GM19238 (cell line): Measurements from ENCODE around the gene SMC4.
"Not testable (repeated sequence)": the region's sequence is repeated elsewhere in the genome, so short reads cannot be mapped to it uniquely, and the experiment has no call there.

ENCODE experiments used
- DNase-seq: peaks from one replicate; pipeline ENCODE4 v3.0.0; 2011; ENCODE audit warnings: low spot score; ENCODE audit not compliant: insufficient read length

The SMC4 gene

GRCh38 chr3:160445854-160446253 is 46.4 kb downstream of the SMC4 start:
- no peak for DNase-seq

GRCh38 chr3:160446522-160447056 is 47.1 kb downstream of the SMC4 start:
- DNase-seq = no peak

DNA sequence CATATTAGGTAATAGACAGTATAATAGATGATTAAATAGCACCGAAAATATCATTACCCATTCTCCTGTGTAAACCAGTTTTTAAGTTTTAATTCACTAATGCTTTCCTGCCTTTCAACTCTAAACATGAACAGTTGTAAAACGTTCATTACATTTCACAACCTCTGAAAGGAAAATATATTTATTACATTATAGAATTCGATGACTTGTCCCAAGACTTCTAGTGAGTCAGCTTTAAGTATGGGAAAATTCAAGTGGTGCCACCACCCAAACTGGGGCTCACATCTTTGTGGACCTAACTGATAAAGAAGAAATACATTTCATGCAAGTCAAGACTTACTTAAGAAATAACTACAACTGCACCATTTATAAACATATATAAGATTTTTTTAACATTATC is 48.1 kb downstream of the SMC4 start:
- DNase-seq = no peak

GRCh38 chr3:160448845-160449635 is 49.6 kb downstream of the SMC4 start:
- no peak for DNase-seq

- DNase-seq = peak; percentile 99
Measured at GRCh38 chr3:160449636-160450598, 50.5 kb downstream of the SMC4 start, which contains the start of gene TRIM59. TSS of gene TRIM59 (minus strand) at chr3:160449786. CDS start at chr3:160439183, 10,603 bp downstream.

DNA sequence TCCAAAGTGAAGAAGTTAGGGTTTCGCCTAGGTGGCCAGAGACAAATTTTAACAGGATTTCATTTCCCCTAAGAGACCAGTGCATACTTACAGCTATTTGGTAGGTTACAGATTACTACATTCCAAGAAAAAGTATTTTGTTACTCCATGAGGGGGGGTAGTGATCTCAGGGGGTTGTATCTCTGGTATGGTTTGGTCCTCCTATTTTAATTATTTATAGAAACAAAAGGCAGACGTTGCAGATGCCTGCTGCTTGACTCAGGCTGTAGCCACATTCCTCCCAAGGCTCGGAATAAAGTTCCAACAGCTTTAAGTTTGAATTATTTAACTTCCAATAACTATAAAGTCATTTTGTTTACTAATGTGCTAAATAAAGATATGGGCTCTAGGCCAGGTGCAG is 51.4 kb downstream of the SMC4 start:
- DNase-seq = no peak

DNA sequence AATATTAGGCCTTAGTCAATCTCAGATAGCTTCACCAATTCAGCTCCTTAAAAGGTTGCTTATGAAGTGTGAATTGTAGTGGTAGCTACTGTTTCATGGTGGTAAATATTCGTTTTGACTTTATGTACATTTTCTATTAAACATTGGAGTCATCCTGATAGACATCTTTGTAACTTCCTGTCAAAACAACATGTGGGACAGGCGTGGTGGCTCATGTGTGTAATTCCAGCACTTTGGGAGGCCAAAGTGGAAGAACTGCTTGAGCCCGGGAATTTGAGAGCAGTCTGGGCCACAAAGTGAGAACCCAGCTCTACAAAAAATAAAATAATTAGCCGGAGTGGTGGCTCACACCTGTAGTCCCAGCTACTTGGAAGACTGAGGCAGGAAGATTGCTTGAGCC is 52.2 kb downstream of the SMC4 start:
- DNase-seq = no peak

DNA sequence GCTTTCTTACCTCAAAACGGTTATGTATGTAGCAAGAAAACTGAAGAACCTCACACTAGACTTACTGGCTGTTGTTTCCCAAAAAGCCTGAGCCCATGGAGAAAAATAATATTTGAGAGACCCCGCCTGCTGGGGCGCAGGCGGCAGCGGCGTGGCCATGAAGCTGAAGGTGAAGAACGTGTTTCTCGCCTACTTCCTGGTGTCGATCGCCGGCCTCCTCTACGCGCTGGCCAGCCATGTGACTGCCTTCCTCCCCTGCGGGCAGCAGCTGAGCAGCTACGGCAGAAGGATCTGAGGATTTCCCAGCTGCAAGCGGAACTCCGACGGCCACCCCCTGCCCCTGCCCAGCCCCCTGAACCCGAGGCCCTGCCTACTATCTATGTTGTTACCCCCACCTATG is 52.8 kb downstream of the SMC4 start:
- not testable (repeated sequence) for DNase-seq

DNA sequence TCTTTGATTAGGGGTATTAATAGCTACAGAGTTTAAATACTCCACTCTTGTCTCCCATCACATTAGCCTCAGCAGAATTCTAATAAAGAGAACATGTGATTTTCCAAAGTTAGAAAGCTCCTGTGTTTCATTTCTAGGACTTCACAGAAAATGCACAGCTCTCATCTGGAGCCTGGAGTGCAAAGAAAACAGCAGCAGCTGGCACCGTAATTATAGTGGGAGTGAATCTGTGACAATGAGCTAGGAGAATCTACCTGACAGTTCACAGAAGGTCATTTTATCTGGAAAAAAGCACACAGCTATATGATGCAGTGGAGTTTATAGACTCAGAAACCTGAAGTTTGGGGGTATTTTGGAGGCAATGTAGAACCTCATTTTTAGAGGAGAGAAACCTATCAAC is 55.5 kb downstream of the SMC4 start:
- no peak for DNase-seq

DNA sequence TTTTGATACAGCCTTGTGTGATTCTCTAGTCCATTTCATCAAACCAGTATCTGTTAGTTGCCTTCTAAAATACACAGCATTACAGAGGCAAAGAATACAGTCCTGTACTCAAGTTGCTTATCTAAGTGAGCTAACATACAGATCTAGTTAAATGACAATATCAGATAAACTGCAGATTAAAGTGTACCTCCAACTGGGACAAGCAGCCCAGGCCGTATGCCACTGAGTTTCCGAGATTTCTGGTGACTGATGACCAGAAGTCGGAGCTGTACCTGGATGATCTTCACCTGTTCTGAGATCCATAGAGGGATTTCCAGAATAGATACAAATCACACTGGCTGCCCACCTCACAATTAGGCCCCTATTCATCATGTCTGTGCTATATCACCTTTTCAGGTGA is 56.4 kb downstream of the SMC4 start:
- no peak for DNase-seq

GRCh38 chr3:160458151-160458550 is 58.7 kb downstream of the SMC4 start:
- no peak for DNase-seq

- DNase-seq = no peak
Measured at GRCh38 chr3:160459450-160459970, 60.1 kb downstream of the SMC4 start.

- no peak for DNase-seq
Measured at GRCh38 chr3:160460033-160460432, 60.6 kb downstream of the SMC4 start.

- DNase-seq = no peak
Measured at GRCh38 chr3:160464321-160464720, 64.9 kb downstream of the SMC4 start.

DNA sequence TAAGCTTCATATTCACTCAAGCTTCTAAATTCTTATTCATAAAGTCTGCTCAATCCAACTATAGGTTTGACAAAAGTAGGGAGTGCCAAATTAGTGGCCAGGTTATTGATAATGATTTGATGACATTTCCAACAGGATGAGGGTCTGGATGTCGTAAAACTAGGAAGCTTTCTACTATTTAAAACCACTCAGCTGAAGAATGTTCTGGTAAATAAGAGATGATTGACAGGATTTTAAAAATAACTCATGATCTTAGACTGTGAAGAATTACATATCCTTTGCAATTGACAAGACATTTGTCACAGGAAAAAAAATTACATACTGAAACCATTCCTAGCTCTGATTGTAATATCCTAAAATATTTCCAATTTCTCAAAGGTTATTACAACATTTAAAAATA is 65.5 kb downstream of the SMC4 start:
- DNase-seq = no peak

DNA sequence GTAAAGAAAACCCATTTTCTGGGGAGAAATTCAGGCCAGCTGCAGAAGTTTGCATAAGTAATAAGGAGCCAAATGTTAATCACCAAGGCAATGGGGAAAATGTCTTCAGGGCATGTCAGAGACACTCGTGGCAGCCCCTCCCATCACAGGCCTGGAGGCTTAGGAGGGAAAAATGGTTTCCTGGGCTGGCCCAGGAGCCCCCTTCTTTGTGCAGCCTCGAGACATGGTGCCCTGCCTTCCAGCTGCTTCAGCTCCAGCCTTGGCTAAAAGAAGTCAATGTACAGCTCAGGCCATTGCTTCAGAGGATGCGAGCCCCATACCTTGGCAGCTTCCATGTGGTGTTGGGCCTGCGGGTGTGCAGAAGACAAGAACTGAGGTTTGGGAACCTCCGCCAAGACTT is 70.7 kb downstream of the SMC4 start:
- DNase-seq = no peak

DNA sequence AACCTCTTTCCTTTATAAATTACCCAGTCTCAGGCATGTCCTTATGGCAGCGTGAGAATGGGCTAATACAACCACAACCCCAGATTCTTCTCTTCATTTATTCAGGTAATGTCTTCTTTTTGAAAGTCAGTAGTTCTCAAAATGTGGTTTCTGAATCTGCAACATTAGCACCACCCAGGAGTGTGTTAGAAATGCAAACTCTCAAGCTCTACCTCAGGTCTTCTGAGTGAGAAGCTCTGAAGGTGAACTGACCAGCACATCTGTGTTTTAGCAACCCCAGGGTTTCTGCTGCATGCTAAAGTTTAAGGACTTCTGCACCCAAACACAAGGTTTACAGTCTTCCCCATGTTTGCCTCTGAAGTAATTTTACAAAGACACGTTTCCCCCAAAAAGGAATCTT is 72.4 kb downstream of the SMC4 start:
- DNase-seq = no peak

DNA sequence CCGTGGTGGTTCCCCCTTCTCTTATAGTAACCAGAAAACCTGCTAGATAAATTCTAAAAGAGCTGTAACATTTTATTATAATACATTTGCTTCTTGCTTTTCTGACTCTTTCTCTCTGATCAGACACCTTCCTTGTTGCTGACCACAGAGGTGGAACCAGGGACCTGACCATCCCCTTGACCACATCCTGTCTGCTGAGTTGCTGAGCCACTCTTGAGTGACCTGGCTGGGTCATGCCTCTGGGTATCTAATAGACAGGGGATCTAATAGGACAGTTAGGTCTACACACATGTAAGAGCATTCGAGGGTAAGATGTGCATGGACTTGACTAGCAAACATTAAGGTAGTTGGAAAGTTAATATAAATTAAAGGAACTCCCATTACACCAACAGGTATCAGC is 72.9 kb downstream of the SMC4 start:
- DNase-seq = no peak

- no peak for DNase-seq
Measured at GRCh38 chr3:160473221-160473620, 73.8 kb downstream of the SMC4 start.

GRCh38 chr3:160473978-160474377 is 74.5 kb downstream of the SMC4 start:
- no peak for DNase-seq

DNA sequence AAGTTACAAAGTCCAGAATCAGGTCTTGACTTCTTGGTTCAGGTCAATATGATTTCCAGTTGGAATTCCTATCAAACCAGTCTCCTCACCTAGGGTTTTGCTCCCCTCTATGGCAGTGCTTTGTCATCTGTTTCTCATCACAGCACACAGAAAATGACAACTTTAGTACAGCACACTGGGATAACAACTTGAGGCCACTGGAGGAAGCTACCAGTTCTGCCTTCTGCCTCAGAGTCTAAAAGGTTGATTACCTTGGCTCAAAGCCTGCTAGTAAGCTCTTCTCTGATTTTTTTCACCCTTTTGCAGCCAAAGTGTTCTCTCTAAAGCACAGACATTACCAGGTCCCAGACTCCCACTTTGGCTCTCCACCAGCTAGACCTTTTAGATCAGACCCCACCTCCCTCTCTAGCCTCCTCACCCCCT is 75.0 kb downstream of the SMC4 start:
- no peak for DNase-seq

DNA sequence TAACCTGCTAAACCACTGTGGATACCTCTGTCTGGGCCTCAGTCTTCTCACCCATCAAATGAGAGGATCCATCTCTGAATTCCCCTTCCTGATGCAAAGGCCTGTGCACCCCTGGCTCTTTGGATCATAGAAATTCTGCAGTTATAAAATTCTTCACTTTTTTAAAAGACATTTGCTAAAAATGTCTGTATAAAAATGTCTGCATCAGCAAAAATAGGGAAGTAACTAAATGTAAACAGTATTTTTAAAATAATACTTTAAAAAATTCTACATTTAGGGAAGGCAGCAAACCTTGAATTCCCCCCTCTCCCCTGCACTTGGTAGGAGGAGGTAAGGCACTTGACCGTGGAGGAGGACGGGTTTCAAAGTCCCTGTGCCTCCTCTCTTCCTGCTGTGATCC is 75.7 kb downstream of the SMC4 start:
- DNase-seq = no peak
